GM12875 (cell line): ENCODE measurements around the gene TTC12.

Experiments
- H3K4me3 ChIP-seq: one replicate; pipeline ENCODE4 v1.5.1; 2011; ENCODE audit warnings: low read depth, low read length, control low read depth
- TF ChIP-seq, protein P1 (sequence below): IDR thresholded peaks from 2 replicates; pipeline ENCODE4 v1.5.1; 2011; ENCODE audit warnings: low read depth, mild to moderate bottlenecking, control low read depth, inconsistent platforms, low read length, moderate library complexity, borderline replicate concordance; ENCODE audit not compliant: insufficient read depth

TTC12 gene

DNA sequence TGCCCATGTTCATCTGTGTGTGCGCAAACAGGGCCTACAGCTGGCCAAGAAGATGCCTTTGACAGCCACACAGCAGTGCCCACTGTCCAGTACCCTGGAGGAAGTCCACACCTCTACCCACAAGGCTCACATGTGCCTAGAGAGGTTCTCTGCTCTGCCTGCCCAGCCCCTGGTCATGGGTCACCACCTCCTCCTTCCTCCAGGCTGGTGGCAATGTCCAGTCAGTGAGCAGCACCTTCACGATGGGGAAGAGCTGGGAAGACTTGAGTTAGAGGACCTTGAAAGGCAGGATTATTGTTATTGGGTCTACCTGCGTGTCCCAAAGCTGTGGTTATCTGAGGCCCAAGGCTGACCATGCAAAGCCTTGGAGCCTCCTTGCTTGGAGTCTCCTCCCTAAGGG is 28.4 kb upstream of the TTC12 start:
- H3K4me3 ChIP-seq, result no peak overlapping the region
- TF ChIP-seq, protein P1, sequence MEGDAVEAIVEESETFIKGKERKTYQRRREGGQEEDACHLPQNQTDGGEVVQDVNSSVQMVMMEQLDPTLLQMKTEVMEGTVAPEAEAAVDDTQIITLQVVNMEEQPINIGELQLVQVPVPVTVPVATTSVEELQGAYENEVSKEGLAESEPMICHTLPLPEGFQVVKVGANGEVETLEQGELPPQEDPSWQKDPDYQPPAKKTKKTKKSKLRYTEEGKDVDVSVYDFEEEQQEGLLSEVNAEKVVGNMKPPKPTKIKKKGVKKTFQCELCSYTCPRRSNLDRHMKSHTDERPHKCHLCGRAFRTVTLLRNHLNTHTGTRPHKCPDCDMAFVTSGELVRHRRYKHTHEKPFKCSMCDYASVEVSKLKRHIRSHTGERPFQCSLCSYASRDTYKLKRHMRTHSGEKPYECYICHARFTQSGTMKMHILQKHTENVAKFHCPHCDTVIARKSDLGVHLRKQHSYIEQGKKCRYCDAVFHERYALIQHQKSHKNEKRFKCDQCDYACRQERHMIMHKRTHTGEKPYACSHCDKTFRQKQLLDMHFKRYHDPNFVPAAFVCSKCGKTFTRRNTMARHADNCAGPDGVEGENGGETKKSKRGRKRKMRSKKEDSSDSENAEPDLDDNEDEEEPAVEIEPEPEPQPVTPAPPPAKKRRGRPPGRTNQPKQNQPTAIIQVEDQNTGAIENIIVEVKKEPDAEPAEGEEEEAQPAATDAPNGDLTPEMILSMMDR, result no peak

- TF ChIP-seq, protein P1, result no peak
- no peak overlapping the region for H3K4me3 ChIP-seq
Observed at GRCh38 chr11:113286509-113287497, 27.6 kb upstream of the TTC12 start.

DNA sequence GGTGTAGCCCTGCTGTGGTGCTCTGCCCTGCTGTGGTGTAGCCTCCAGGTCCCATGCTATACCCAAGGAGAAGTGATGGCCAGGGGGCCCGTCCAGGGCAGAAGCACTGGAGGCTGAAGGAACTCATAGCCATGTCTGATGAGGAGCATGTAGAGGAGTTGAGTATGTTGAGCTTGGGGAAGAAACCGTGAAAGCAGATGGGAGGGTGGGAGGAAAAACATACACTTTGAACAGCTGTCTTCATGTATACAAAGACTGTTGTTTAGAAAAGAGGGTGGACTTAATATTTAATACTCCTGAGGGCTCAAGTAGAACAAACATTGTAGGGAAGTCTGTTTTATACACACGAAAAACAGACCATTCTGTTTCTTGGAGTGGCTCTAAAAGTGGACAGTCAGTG is 26.6 kb upstream of the TTC12 start:
- H3K4me3 ChIP-seq, result no peak overlapping the region
- TF ChIP-seq, protein P1, result no peak

- H3K4me3 ChIP-seq, result no peak overlapping the region
- TF ChIP-seq, protein P1, result no peak
Observed at GRCh38 chr11:113288286-113288863, 26.0 kb upstream of the TTC12 start.

- no peak overlapping the region for H3K4me3 ChIP-seq
- TF ChIP-seq, protein P1, result peak; percentile 95
Observed at GRCh38 chr11:113289431-113290187, 24.8 kb upstream of the TTC12 start.

- TF ChIP-seq, protein P1, result no peak
- no peak overlapping the region for H3K4me3 ChIP-seq
Observed at GRCh38 chr11:113293936-113294335, 20.4 kb upstream of the TTC12 start.
